ENCODE data around the gene PFKP. TPM values are rescaled to one million over a fixed set of nuclear protein-coding genes. Genes with fewer than 3 reads are reported as not detected.

Gene PFKP
- total RNA-seq, 2 experiments from 2014 or later, result 32.2 to 38.9 TPM

GRCh38 chr10:3107426-3107961 is 40.1 kb downstream of the PFKP start:
- Mint-ChIP-seq H3K4me1 (ENCODE audit: low read depth) (no peaks in the 10 kb centered on the region), H3K27me3 (no peaks in the 10 kb centered on the region), H3K27ac (no peak overlapping the region), H3K4me3 (no peak overlapping the region), H3K36me3 (ENCODE audit: low read depth) (peaks cover 82% of the 10 kb centered on the region), H3K9me3 (no peaks in the 10 kb centered on the region)
- no peaks in the 10 kb centered on the region for H3K4me1 ChIP-seq (ENCODE audit: insufficient read depth, low read length)
- no peak for DNase-seq
- H3K27me3 ChIP-seq (ENCODE audit: control insufficient read depth in 1 of 2, insufficient read depth in 2 of 2, low read length in 2 of 2), result no peaks in the 10 kb centered on the region
- POLR2A ChIA-PET, result no interaction called here
- intact Hi-C loops (cut with DNase I, micrococcal nuclease), result no loop called here
- CTCF ChIA-PET, result no interaction called here
- H3K36me3 ChIP-seq (ENCODE audit: insufficient read depth, low read length), result peaks cover 87% of the 10 kb centered on the region
- ATAC-seq (ENCODE audit: poor library complexity), result no peak
- H3K27ac ChIP-seq (ENCODE audit: low read depth in 1 of 2, low read length in 2 of 2), result no peak overlapping the region
- TF ChIP-seq CTCF (IDR thresholded peaks at IDR 0.05), result no peak
- no peaks in the 10 kb centered on the region for H3K9me3 ChIP-seq (ENCODE audit: control insufficient read depth in 1 of 2, insufficient read depth in 1 of 2, low read length in 2 of 2)
- H3K4me3 ChIP-seq (ENCODE audit: low read length), result no peak overlapping the region

DNA sequence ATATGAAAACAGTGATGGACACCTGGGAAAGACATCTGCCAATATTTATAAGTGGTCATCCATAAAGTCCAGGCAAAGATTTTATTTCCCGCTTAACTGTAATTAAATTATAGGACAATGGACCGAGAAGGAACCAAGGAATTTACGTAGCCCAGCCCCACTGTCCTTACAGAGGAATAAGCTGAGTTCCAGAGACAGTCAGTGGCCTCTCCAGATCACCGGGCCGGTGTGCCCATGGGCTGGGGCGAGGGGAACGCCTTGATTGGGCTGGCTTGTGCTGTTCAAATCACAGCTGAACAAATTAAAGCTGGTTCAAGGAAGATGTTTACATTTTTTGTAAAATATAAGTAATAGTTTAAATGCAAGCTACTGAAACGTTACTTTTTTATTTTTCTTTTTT is 40.7 kb downstream of the PFKP start:
- Mint-ChIP-seq H3K4me3 (no peak overlapping the region), H3K9me3 (no peaks in the 10 kb centered on the region), H3K27me3 (no peaks in the 10 kb centered on the region), H3K27ac (no peak overlapping the region), H3K36me3 (ENCODE audit: low read depth) (peaks cover 82% of the 10 kb centered on the region), H3K4me1 (ENCODE audit: low read depth) (no peaks in the 10 kb centered on the region)
- ATAC-seq (ENCODE audit: poor library complexity), result no peak
- TF ChIP-seq CTCF (IDR thresholded peaks at IDR 0.05), result no peak
- peaks cover 86% of the 10 kb centered on the region for H3K36me3 ChIP-seq (ENCODE audit: insufficient read depth, low read length)
- CTCF ChIA-PET, result no interaction called here
- no peaks in the 10 kb centered on the region for H3K9me3 ChIP-seq (ENCODE audit: control insufficient read depth in 1 of 2, insufficient read depth in 1 of 2, low read length in 2 of 2)
- no peaks in the 10 kb centered on the region for H3K4me1 ChIP-seq (ENCODE audit: insufficient read depth, low read length)
- H3K27ac ChIP-seq (ENCODE audit: low read depth in 1 of 2, low read length in 2 of 2), result no peak overlapping the region
- POLR2A ChIA-PET, result no interaction called here
- DNase-seq, result no peak
- intact Hi-C loops (cut with DNase I, micrococcal nuclease), result no loop called here
- no peak overlapping the region for H3K4me3 ChIP-seq (ENCODE audit: low read length)
- H3K27me3 ChIP-seq (ENCODE audit: control insufficient read depth in 1 of 2, insufficient read depth in 2 of 2, low read length in 2 of 2), result no peaks in the 10 kb centered on the region

DNA sequence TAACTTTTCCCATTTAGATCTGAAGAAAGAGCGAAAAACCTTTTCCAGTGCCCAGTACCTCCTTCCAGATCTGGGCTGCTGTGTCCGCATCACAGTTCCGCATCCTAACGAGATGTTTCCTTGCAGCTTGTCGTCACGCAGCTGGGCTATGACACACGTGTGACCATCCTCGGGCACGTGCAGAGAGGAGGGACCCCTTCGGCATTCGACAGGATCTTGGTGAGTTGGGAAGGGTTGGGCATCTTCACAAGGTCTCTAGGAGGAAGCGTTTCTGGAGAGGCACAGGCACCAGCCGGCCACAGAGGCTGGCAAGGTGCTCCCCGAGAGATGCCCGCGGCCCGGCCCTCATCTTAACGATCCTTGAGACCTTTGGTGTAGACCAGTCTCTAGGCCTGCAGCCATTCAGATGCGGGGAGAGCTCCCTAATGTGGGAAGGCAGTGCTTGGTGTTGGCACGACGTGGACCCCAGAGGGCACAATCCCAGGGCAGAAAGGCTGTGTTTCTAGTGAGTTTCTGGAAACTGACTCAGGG is 41.3 kb downstream of the PFKP start:
- ATAC-seq (ENCODE audit: poor library complexity) (no peak), DNase-seq (no peak)
- Histone ChIP-seq H3K4me1 (ENCODE audit: insufficient read depth, low read length) (no peaks in the 10 kb centered on the region), H3K36me3 (ENCODE audit: insufficient read depth, low read length) (peaks cover 86% of the 10 kb centered on the region), H3K9me3 (ENCODE audit: control insufficient read depth in 1 of 2, insufficient read depth in 1 of 2, low read length in 2 of 2) (no peaks in the 10 kb centered on the region), H3K4me3 (ENCODE audit: low read length) (no peak overlapping the region), H3K27ac (ENCODE audit: low read depth in 1 of 2, low read length in 2 of 2) (no peak overlapping the region), H3K27me3 (ENCODE audit: control insufficient read depth in 1 of 2, insufficient read depth in 2 of 2, low read length in 2 of 2) (no peaks in the 10 kb centered on the region)
- intact Hi-C loops (cut with DNase I, micrococcal nuclease), result no loop called here
- Mint-ChIP-seq H3K36me3 (ENCODE audit: low read depth) (peaks cover 82% of the 10 kb centered on the region), H3K4me1 (ENCODE audit: low read depth) (no peaks in the 10 kb centered on the region), H3K27ac (no peak overlapping the region), H3K27me3 (no peaks in the 10 kb centered on the region), H3K4me3 (no peak overlapping the region), H3K9me3 (no peaks in the 10 kb centered on the region)
- TF ChIP-seq CTCF (IDR thresholded peaks at IDR 0.05), result no peak
- ChIA-PET POLR2A (no interaction called here), CTCF (no interaction called here)

Data from CD4-positive, alpha-beta T cell (primary cell).